Measurements from ENCODE around the gene LRCOL1. TPM values are rescaled to one million over a fixed set of nuclear protein-coding genes. Genes with fewer than 3 reads are reported as not detected.

LRCOL1 gene
- total and polyA plus RNA-seq, 2 of the 8 experiments (the other 6 are each of a cell fraction or from before 2014, with no cell fraction given), result not detected

GRCh38 chr12:132638541-132639408 is 28.4 kb upstream of the LRCOL1 start:
- Histone ChIP-seq H3K14ac (ENCODE audit: insufficient read length) (no peak overlapping the region), H3K4me2 (ENCODE audit: insufficient read depth in 1 of 2, low read depth in 2 of 2, low read length in 2 of 2) (no peak overlapping the region), H3K79me1 (ENCODE audit: low read depth, low read length) (no peaks in the 10 kb centered on the region; the same call in 1 of the 2 replicates), H3K4me3 (ENCODE audit: extremely low read depth in 1 of 4, insufficient read depth in 2 of 4, low read depth in 3 of 4, low read length in 4 of 4) (no peak overlapping the region), H3K23me2 (ENCODE audit: low read depth, low read length) (no peaks in the 10 kb centered on the region), H3K9ac (replicated peaks in 1 of 4; ENCODE audit: extremely low read depth in 1 of 4, low read depth in 3 of 4, low read length in 3 of 4) (no peak overlapping the region), H2BK120ac (replicated peaks; ENCODE audit: low read depth, low read length) (no peak overlapping the region), H2BK5ac (ENCODE audit: low read depth, low read length) (peak overlapping the region; percentile 28; the same call in 1 of the 2 replicates), H2BK12ac (ENCODE audit: low read depth, low read length) (no peak overlapping the region), H2BK20ac (ENCODE audit: low read length) (no peak overlapping the region), H3K9me3 (ENCODE audit: insufficient read depth in 2 of 2, low read depth in 1 of 2, low read length in 1 of 2) (no peaks in the 10 kb centered on the region), H3K27me3 (replicated peaks in 1 of 4; ENCODE audit: control insufficient read depth in 3 of 4, extremely low read depth in 1 of 4, insufficient read depth in 3 of 4, low read length in 3 of 4) (no peaks in the 10 kb centered on the region), H2AK5ac (ENCODE audit: low read depth, low read length) (no peak overlapping the region), H3K4ac (replicated peaks; ENCODE audit: insufficient read length, low read depth, low read length) (no peak overlapping the region), H3K27ac (ENCODE audit: low read depth, low read length) (no peak overlapping the region), H4K20me1 (replicated peaks in 1 of 2; ENCODE audit: control insufficient read depth in 1 of 2, insufficient read depth in 2 of 2, low read length in 2 of 2) (peaks cover 7 to 33% of the 10 kb centered on the region in 2 experiments), H3K23ac (ENCODE audit: insufficient read length) (no peak overlapping the region), H2BK15ac (ENCODE audit: low read length) (no peak overlapping the region), H3K4me1 (replicated peaks in 1 of 4; ENCODE audit: control insufficient read depth in 3 of 4, insufficient read depth in 4 of 4, low read length in 3 of 4) (no peaks in the 10 kb centered on the region), H4K8ac (ENCODE audit: extremely low read depth, insufficient read depth, low read length) (no peak overlapping the region), H3K18ac (ENCODE audit: extremely low read depth, low read length) (no peak overlapping the region), H4K5ac (ENCODE audit: insufficient read length, low read depth, low read length) (no peak overlapping the region), H4K91ac (replicated peaks; ENCODE audit: insufficient read length, low read length) (no peak overlapping the region), H2AFZ (ENCODE audit: low read length) (no peak overlapping the region), H3K56ac (replicated peaks; ENCODE audit: insufficient read length, low read depth, low read length) (no peak overlapping the region), H3K79me2 (ENCODE audit: control insufficient read depth in 1 of 2, insufficient read depth in 2 of 2, low read length in 2 of 2) (no peaks in the 10 kb centered on the region), H3K36me3 (ENCODE audit: control insufficient read depth in 2 of 4, insufficient read depth in 4 of 4, low read length in 3 of 4) (peaks cover 47 to 82% (median 73%) of the 10 kb centered on the region in 4 experiments)
- POLR2A ChIA-PET (ENCODE audit: partially characterized antibody), result interaction anchor here (1.2 to 1.3 kb wide), 4 partner anchors 9 to 123 kb away, joined by 3 to 5 read pairs (median 4); partner anchors contain the start of genes ANKLE2 and P2RX2
- DNase-seq (ENCODE audit: low read depth in 1 of 2, low spot score in 2 of 2) (peak in 1 of 2 experiments; percentile 60), FAIRE-seq (peak; percentile 88)
- WGBS, 2 experiments (ENCODE audit: extremely low coverage in 1 of 2, insufficient coverage in 1 of 2, insufficient read length in 1 of 2, insufficient replicate concordance in 2 of 2, low coverage in 1 of 2, low lambda C conversion rate in 2 of 2, missing lambda C conversion rate in 1 of 2), result 89% methylated on average over 25 of the region's 25 CpGs; no CpG with 5 or more reads in 1 of the 2 experiments
- CTCF ChIA-PET (ENCODE audit: partially characterized antibody), result interaction anchor here (0.5 to 9.3 kb wide), 34 partner anchors 9 to 505 kb away, joined by 3 to 61 read pairs (median 4); partner anchors contain the start of gene LRCOL1
- TF ChIP-seq RAD21 (IDR thresholded peaks at IDR 0.05 in 1 of 2, conservative IDR thresholded peaks at IDR 0.05 in 1 of 2; ENCODE audit: low read depth in 2 of 2, low read length in 2 of 2) (peak in 1 of 2 experiments; percentile 38; a peak in 2 of 4 replicates), SP2 (IDR thresholded peaks at IDR 0.05; ENCODE audit: low read length) (no peak), POU5F1 (IDR thresholded peaks at IDR 0.05; ENCODE audit: low read depth, low read length) (no peak)
- TF ChIP-seq, protein P1, sequence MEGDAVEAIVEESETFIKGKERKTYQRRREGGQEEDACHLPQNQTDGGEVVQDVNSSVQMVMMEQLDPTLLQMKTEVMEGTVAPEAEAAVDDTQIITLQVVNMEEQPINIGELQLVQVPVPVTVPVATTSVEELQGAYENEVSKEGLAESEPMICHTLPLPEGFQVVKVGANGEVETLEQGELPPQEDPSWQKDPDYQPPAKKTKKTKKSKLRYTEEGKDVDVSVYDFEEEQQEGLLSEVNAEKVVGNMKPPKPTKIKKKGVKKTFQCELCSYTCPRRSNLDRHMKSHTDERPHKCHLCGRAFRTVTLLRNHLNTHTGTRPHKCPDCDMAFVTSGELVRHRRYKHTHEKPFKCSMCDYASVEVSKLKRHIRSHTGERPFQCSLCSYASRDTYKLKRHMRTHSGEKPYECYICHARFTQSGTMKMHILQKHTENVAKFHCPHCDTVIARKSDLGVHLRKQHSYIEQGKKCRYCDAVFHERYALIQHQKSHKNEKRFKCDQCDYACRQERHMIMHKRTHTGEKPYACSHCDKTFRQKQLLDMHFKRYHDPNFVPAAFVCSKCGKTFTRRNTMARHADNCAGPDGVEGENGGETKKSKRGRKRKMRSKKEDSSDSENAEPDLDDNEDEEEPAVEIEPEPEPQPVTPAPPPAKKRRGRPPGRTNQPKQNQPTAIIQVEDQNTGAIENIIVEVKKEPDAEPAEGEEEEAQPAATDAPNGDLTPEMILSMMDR (IDR thresholded peaks at IDR 0.05; ENCODE audit: control extremely low read depth in 1 of 3, insufficient read depth in 1 of 3, low read depth in 1 of 3, low read length in 3 of 3), result peak in 2 of 3 experiments; percentile 48 to 90; a peak in 3 of 4 replicates

Data from H1 (cell line).